Measurements from ENCODE around the gene ZNF578. TPM values are rescaled to one million over a fixed set of nuclear protein-coding genes. Genes with fewer than 3 reads are reported as not detected.
"Not testable (repeated sequence)": the region's sequence is repeated elsewhere in the genome, so short reads cannot be mapped to it uniquely, and the experiment has no call there.

The ZNF578 gene
- total RNA-seq, 1 donor from 2014 or later: 1.6 TPM

- DNase-seq (ENCODE audit: missing footprints); intact Hi-C loops (cut with DNase I); ATAC-seq: not testable (repeated sequence)
These were observed 89.2 kb downstream of the ZNF578 start for GRCh38 chr19:52542541-52542940.

GRCh38 chr19:52542984-52543664 is 89.8 kb downstream of the ZNF578 start:
- intact Hi-C loops (cut with DNase I): no loop called here
- ATAC-seq (no peak), DNase-seq (ENCODE audit: missing footprints) (no peak)

- DNase-seq (ENCODE audit: missing footprints): no peak
- ATAC-seq: no peak
- intact Hi-C loops (cut with DNase I): no loop called here
These were observed 101.0 kb downstream of the ZNF578 start for GRCh38 chr19:52554216-52554971.

- intact Hi-C loops (cut with DNase I): no loop called here
- DNase-seq (ENCODE audit: missing footprints) (no peak), ATAC-seq (no peak)
These were observed 104.1 kb downstream of the ZNF578 start for GRCh38 chr19:52557231-52557995.

GRCh38 chr19:52558732-52559445 is 105.5 kb downstream of the ZNF578 start:
- ATAC-seq; intact Hi-C loops (cut with DNase I); DNase-seq (ENCODE audit: missing footprints): not testable (repeated sequence)

GRCh38 chr19:52561611-52562010 is 108.3 kb downstream of the ZNF578 start:
- intact Hi-C loops (cut with DNase I); ATAC-seq; DNase-seq (ENCODE audit: missing footprints): not testable (repeated sequence)

Other genes starting within 250 kb of the ZNF578 start
- 9.7 TPM for gene ZNF766, start 184.0 kb upstream of the ZNF578 start, total RNA-seq
- 18.5 TPM for gene ZNF480, start 156.4 kb upstream of the ZNF578 start, total RNA-seq
- 2.5 TPM for gene ZNF610, start 117.3 kb upstream of the ZNF578 start, total RNA-seq
- gene ZNF880, start 83.6 kb upstream of the ZNF578 start, total RNA-seq: 18.2 TPM
- 12.6 TPM for gene ZNF528, start 55.7 kb upstream of the ZNF578 start, total RNA-seq
- 0.24 TPM for gene ZNF534, start 24.4 kb upstream of the ZNF578 start, total RNA-seq
- 30.9 TPM for gene ZNF808, start 74.1 kb downstream of the ZNF578 start, total RNA-seq
- gene ZNF701, start 116.7 kb downstream of the ZNF578 start, total RNA-seq: 16.6 TPM
- gene ZNF83, start 184.8 kb downstream of the ZNF578 start, total RNA-seq: 13.0 TPM